Body of pancreas (tissue), 4 donors: ENCODE data around the gene STOML2.

ENCODE experiments used
- POLR2A ChIP-seq, 3 donors: fragments of 450-650 bp; IDR thresholded peaks; one replicate each; pipeline ENCODE4 v1.6.1; 2016; ENCODE audit warnings: antibody characterized with exemption in 3 of 3, mild to moderate bottlenecking in 2 of 3
- TF ChIP-seq, protein P1 (sequence below), 7 experiments: fragments of 450-650 bp in 4 of 7; fragments of 200-600 bp in 3 of 7; sonication (generic) in 3 of 7; IDR thresholded peaks; one replicate each; pipeline ENCODE4 v1.5.1; 2016 to 2019; ENCODE audit warnings: antibody characterized with exemption in 7 of 7

GRCh38 chr9:35069020-35069419 is 33.9 kb downstream of the STOML2 start:
- TF ChIP-seq, protein P1, sequence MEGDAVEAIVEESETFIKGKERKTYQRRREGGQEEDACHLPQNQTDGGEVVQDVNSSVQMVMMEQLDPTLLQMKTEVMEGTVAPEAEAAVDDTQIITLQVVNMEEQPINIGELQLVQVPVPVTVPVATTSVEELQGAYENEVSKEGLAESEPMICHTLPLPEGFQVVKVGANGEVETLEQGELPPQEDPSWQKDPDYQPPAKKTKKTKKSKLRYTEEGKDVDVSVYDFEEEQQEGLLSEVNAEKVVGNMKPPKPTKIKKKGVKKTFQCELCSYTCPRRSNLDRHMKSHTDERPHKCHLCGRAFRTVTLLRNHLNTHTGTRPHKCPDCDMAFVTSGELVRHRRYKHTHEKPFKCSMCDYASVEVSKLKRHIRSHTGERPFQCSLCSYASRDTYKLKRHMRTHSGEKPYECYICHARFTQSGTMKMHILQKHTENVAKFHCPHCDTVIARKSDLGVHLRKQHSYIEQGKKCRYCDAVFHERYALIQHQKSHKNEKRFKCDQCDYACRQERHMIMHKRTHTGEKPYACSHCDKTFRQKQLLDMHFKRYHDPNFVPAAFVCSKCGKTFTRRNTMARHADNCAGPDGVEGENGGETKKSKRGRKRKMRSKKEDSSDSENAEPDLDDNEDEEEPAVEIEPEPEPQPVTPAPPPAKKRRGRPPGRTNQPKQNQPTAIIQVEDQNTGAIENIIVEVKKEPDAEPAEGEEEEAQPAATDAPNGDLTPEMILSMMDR (IDR thresholded peaks at IDR 0.05), result no peak
- TF ChIP-seq POLR2A (IDR thresholded peaks at IDR 0.05), result no peak
